Measurements from ENCODE around the gene ASIC2. TPM values are rescaled to one million over a fixed set of nuclear protein-coding genes. Genes with fewer than 3 reads are reported as not detected.

The ASIC2 gene
- total RNA-seq, 1 experiment from 2014 or later, result 4.1 TPM

DNA sequence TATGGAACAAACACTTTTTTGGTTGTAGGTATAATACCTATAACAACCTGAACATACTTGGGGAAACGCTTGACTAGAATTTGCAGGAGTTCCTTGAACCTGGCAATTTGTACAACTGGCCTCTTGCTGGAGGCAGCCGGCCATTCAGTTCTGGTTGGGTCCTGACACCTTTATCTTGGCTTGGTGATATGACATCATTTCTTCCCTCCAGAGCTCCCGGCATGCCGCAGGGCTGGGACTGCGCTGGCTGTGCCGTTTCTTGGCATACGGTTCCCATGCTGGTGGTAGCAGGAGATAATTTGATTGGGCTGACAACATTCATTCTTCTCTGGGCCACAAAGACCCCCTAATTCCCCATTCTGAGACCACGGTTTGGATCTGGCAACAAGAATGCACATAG lies 87.5 kb downstream of the ASIC2 start:
- in situ Hi-C loops (cut with HindIII; ENCODE audit: low pct_unique_long_range_greater_than_20kb, low sequenced_read_pairs), result no loop called here
- no TSS peak for BruUV-seq (replicated peaks)
- CTCF ChIA-PET, result no interaction called here

DNA sequence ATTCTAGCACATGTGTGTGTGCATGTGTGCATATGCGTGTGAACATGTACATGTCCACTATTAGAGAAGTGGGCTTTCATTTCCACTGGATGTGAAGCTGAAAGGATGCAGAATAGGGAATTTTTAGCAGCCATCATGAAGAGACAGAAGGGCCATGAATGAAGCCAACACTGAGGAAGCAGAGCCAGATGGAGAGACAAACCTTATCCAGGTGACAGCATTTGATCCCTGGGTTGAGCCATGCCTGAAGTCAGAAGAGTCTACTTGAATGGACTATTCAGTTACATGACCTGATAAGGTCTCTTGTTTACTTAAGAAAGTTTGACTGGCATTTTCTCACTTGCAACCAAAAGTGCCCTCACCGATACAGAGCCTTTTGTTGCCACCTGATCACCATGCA lies 88.4 kb downstream of the ASIC2 start:
- CTCF ChIA-PET, result no interaction called here
- ATAC-seq (no peak), DNase-seq (ENCODE audit: low read depth, low spot score) (no peak)
- Histone ChIP-seq H3K4me3 (ENCODE audit: low read depth in 2 of 2, low read length in 2 of 2) (no peak overlapping the region), H3K36me3 (ENCODE audit: control insufficient read depth, insufficient read depth, low read length) (no peaks in the 10 kb centered on the region), H3K4me1 (ENCODE audit: control insufficient read depth, insufficient read depth, low read length) (no peaks in the 10 kb centered on the region), H3K27me3 (ENCODE audit: control insufficient read depth, insufficient read depth, low read length) (no peaks in the 10 kb centered on the region), H3K9me3 (ENCODE audit: control insufficient read depth, insufficient read depth, low read depth, low read length) (no peaks in the 10 kb centered on the region), H3K27ac (ENCODE audit: low read length) (no peak overlapping the region)
- in situ Hi-C loops (cut with HindIII; ENCODE audit: low pct_unique_long_range_greater_than_20kb, low sequenced_read_pairs), result no loop called here
- intact Hi-C loops (cut with micrococcal nuclease; ENCODE audit: unreplicated experiment), result no loop called here
- no TSS peak for BruUV-seq (replicated peaks)
- POLR2A ChIA-PET, result no interaction called here
- no peak for TF ChIP-seq SIN3A (IDR thresholded peaks at IDR 0.05; ENCODE audit: borderline replicate concordance, insufficient read depth, low read depth, low read length)

More for the DNA sequence above, 87.5 kb downstream of the ASIC2 start:
- H3K36me3 ChIP-seq (ENCODE audit: control insufficient read depth, insufficient read depth, low read length), result no peaks in the 10 kb centered on the region
- DNase-seq (ENCODE audit: low read depth, low spot score) (no peak), ATAC-seq (no peak)
- H3K27me3 ChIP-seq (ENCODE audit: control insufficient read depth, insufficient read depth, low read length), result no peaks in the 10 kb centered on the region
- H3K4me3 ChIP-seq (ENCODE audit: low read depth in 2 of 2, low read length in 2 of 2), result no peak overlapping the region
- intact Hi-C loops (cut with micrococcal nuclease; ENCODE audit: unreplicated experiment), result no loop called here
- no peak overlapping the region for H3K27ac ChIP-seq (ENCODE audit: low read length)
- no peak for TF ChIP-seq SIN3A (IDR thresholded peaks at IDR 0.05; ENCODE audit: borderline replicate concordance, insufficient read depth, low read depth, low read length)
- TF ChIP-seq TCF7L2 (IDR thresholded peaks at IDR 0.05; ENCODE audit: low read depth, low read length), result no peak
- TF ChIP-seq, protein P1, sequence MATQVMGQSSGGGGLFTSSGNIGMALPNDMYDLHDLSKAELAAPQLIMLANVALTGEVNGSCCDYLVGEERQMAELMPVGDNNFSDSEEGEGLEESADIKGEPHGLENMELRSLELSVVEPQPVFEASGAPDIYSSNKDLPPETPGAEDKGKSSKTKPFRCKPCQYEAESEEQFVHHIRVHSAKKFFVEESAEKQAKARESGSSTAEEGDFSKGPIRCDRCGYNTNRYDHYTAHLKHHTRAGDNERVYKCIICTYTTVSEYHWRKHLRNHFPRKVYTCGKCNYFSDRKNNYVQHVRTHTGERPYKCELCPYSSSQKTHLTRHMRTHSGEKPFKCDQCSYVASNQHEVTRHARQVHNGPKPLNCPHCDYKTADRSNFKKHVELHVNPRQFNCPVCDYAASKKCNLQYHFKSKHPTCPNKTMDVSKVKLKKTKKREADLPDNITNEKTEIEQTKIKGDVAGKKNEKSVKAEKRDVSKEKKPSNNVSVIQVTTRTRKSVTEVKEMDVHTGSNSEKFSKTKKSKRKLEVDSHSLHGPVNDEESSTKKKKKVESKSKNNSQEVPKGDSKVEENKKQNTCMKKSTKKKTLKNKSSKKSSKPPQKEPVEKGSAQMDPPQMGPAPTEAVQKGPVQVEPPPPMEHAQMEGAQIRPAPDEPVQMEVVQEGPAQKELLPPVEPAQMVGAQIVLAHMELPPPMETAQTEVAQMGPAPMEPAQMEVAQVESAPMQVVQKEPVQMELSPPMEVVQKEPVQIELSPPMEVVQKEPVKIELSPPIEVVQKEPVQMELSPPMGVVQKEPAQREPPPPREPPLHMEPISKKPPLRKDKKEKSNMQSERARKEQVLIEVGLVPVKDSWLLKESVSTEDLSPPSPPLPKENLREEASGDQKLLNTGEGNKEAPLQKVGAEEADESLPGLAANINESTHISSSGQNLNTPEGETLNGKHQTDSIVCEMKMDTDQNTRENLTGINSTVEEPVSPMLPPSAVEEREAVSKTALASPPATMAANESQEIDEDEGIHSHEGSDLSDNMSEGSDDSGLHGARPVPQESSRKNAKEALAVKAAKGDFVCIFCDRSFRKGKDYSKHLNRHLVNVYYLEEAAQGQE (IDR thresholded peaks at IDR 0.05; ENCODE audit: insufficient read depth in 1 of 2, low read depth in 2 of 2, low read length in 1 of 2), result no peak
- no peak for TF ChIP-seq CTCF (IDR thresholded peaks at IDR 0.05)
- no peak for TF ChIP-seq POLR2AphosphoS5 (IDR thresholded peaks at IDR 0.05; ENCODE audit: low read depth, low read length)
- no peaks in the 10 kb centered on the region for H3K4me1 ChIP-seq (ENCODE audit: control insufficient read depth, insufficient read depth, low read length)
- no peaks in the 10 kb centered on the region for H3K9me3 ChIP-seq (ENCODE audit: control insufficient read depth, insufficient read depth, low read depth, low read length)
- POLR2A ChIA-PET, result no interaction called here

DNA sequence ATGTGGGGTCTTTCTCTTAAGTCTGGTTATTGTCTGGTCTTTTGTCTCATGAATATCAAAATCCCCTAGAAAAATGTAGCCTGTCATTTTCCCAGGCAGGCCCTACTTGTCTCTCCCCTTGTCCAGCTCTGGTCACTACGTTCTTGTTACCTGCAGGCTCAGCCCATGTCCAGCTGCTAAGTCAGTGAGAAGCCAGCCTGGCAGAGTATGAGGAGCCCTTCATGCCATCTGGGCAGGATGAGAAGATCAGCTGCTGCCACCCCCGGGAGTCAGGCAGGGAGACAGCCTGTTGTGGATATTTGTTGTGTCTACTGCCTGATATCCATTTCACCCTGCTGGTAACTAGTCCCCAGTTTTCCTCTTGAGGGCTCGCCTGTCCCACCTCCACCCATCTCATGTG lies 88.9 kb downstream of the ASIC2 start:
- ATAC-seq (no peak), DNase-seq (ENCODE audit: low read depth, low spot score) (no peak)
- H3K27me3 ChIP-seq (ENCODE audit: control insufficient read depth, insufficient read depth, low read length), result no peaks in the 10 kb centered on the region
- H3K9me3 ChIP-seq (ENCODE audit: control insufficient read depth, insufficient read depth, low read depth, low read length), result no peaks in the 10 kb centered on the region
- no peaks in the 10 kb centered on the region for H3K36me3 ChIP-seq (ENCODE audit: control insufficient read depth, insufficient read depth, low read length)
- H3K27ac ChIP-seq (ENCODE audit: low read length), result no peak overlapping the region
- CTCF ChIA-PET, result no interaction called here
- H3K4me3 ChIP-seq (ENCODE audit: low read depth in 2 of 2, low read length in 2 of 2), result no peak overlapping the region
- in situ Hi-C loops (cut with HindIII; ENCODE audit: low pct_unique_long_range_greater_than_20kb, low sequenced_read_pairs) (no loop called here), intact Hi-C loops (cut with micrococcal nuclease; ENCODE audit: unreplicated experiment) (no loop called here)
- no peaks in the 10 kb centered on the region for H3K4me1 ChIP-seq (ENCODE audit: control insufficient read depth, insufficient read depth, low read length)
- TF ChIP-seq CTCF (IDR thresholded peaks at IDR 0.05), result no peak
- TF ChIP-seq POLR2AphosphoS5 (IDR thresholded peaks at IDR 0.05; ENCODE audit: low read depth, low read length), result no peak
- TF ChIP-seq, protein P1 (IDR thresholded peaks at IDR 0.05; ENCODE audit: insufficient read depth in 1 of 2, low read depth in 2 of 2, low read length in 1 of 2), result no peak
- no peak for TF ChIP-seq TCF7L2 (IDR thresholded peaks at IDR 0.05; ENCODE audit: low read depth, low read length)
- no peak for TF ChIP-seq SIN3A (IDR thresholded peaks at IDR 0.05; ENCODE audit: borderline replicate concordance, insufficient read depth, low read depth, low read length)
- BruUV-seq (replicated peaks), result no TSS peak
- POLR2A ChIA-PET, result no interaction called here

Measured in Panc1 (cell line).